PC-3 (cell line): Measurements from ENCODE around the gene FZD8.

Experiments
- CTCF ChIP-seq: fragments of 300-600 bp; sonication (generic); conservative IDR thresholded peaks from 2 replicates; pipeline ENCODE4 v1.5.1; 2017; ENCODE audit warnings: antibody characterized with exemption, low read depth, mild to moderate bottlenecking, low read length
- EZH2 ChIP-seq: fragments of 300-600 bp; sonication (generic); IDR thresholded peaks from one replicate; pipeline ENCODE4 v1.6.1; 2017; ENCODE audit warnings: antibody characterized with exemption, mild to moderate bottlenecking, low read length; ENCODE audit not compliant: unreplicated experiment

- TF ChIP-seq CTCF (no peak), EZH2 (no peak)
Measured at GRCh38 chr10:35641676-35642034, 441 bp downstream of the FZD8 start.
